NCI-H526 treated with DMSO at 0.1 percent for 48 hours (cell line): ENCODE results near the gene ADGRL3.

Experiments
- DNase-seq: peaks from one replicate; lab custom pipeline; 2025; lab: John Stamatoyannopoulos, UW

The ADGRL3 gene

DNA sequence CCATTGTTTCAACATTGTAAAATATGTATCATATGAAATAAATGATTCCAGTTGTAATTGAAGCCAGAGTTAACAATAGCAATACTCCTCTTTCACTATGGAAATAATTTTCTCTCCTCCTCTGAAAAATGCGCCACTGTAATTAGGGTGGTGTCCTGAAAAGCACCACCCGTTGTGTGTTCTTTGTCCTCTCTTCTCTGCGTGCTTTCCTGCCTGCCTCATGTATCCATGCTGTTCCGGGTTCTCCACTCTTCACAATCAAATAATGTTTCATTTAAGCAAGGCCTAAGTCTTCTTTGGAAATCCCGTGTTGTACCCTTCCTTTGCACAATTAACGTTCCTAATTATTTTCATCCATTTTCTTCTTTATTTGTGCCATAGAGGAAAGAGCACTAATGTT, 293.3 kb downstream of the ADGRL3 start:
- no peak for DNase-seq

DNA sequence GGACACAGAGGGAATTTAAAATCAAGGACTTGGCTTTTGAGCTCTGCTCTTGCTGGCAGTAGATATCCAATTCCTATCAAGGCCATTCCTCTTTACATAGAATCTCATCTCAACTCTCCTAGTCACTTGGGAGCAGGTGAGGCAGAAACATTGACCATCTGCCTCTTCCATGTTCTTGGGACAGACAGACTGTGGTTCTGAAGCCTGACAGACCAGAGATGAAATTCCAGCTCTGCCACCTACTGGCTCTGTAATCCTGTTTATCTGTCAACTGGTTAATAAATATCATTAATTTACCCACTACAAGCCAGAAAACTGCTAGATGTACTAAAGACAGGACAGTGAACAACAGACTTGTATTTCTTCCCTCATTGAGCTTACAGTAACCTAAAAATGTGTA, 300.8 kb downstream of the ADGRL3 start:
- no peak for DNase-seq

DNA sequence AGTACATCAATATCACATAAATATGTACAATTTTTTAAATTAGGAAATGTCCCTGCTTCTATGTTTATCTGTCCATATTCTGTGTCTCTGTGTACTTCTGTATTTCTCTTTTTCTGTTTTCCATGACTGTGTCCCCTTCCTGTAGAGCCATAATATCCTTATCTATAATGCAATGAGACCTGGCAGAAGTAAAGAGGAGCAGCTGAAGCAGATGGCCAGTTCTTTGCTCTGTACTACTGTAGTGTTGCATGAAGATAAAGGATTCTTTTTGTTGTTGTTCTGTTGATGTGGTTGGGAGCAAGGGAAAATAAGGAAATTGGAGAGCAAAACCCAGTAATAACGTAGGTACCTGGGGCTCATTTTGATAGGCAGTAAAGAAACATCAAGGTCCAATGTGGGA, 301.7 kb downstream of the ADGRL3 start:
- no peak for DNase-seq

DNA sequence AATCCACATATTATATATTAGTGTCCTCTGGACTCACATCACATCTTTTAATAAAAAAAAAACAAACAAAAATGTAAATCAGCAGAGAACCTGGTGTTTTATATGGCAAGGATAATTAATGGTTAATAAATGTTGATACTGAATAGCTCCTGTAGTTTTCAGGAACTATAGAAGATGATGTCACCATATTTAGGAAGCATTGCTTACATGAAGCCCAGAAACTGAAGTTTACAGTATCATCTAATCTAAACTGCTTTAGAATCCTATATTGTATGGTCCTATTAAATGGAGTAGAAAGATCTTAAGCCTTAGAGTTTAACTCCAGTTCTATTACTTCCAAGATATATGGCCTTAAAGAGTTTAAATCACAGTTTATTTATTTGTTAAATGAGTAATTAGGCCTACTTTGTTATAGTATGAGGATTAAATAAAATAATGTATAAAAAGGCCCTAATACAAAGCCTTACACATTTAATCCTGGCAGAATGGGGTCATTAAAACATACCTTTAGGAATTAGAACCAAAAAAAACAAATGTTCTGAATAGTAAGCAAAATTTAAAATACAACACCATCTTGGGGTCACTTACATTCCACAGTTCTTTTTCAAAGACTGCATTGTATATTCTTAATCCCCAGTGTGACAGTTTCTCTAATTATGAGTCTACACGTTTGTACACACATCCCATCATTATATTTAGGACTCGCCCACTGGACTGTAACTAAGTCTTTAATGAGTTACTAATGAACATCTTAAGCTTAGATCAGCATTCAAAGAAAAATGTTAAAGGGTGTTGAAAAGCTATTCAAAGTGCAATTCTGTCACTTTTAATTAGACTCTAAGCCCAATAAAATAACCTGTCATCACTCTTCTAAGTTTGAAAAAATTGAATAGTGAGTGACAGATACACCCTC, 305.9 kb downstream of the ADGRL3 start:
- DNase-seq: no peak

DNA sequence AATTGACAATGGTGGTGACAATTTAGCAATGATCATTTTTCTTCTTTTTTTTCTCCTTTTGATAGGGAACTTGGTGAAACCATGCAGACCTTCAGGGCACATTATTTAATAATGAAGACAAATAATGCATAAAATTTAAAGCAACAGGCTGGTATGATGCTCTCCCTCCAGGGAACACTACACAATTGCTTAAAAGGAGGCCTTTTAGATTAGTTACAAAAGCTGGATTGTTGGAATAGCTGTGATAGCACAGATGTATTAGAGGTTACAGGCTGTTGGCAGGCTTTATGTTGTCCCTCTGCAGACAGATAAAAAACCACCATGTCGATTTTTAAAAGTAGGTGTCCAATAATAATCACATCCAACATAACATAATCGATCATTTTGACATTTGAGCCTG, 307.0 kb downstream of the ADGRL3 start:
- DNase-seq: no peak

DNA sequence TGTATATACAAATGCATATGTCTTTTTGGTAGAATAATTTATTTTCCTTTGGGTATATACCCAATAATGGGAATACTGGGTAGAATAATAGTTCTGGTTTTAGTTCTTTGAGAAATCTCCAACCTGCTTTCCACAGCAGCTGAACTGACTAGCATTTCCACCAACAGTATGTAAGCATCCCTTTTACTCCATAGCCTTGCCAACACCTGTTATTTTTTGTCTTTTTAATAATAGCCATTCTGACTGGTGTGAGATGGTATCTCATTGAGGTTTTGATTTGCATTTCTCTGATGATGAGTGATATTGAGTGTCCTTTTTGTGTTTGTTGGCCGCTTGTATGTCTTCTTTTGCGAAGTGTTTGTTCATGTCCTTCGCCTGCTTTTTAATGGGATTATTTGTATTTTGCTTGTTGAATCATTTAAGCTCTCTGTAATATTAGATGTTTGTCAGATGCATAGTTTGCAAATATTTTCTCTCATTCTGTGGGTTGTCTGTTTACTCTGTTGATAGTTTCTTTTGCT, 309.7 kb downstream of the ADGRL3 start:
- DNase-seq: peak; percentile 42

DNA sequence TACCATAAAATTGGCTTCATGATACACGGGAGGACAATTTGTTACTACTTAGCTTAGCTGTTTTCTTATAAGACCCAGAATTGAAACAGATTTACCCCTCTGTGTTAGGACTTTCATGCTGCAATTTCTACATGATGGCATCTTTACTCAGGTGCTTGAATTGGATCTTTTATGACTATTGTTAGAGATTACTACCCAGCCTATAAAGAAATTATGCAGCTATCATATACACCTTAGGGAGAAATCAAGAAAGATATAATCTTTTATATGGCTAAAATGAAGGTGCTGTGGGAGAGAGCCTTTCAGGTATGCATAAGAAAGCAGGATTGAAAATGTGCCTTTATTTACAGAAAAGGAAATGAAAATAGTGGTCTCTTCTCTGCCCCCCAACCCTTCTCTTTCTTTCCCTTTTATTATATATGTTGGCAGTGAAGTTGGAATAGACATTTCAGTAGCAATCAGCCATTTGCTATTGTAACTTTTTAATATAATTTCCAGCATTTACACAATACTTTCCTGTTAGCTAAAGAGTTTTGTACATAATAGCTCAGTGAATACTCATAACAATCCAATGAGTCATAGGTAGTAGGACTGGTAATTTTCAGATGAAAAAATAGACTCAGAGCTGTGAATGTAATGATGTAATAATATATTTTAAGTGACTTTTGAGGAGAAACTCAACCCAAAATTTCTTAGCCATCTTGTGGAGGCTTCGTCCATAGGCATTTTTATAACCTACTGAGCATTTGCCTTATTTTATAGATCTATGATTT, 311.8 kb downstream of the ADGRL3 start:
- no peak for DNase-seq

DNA sequence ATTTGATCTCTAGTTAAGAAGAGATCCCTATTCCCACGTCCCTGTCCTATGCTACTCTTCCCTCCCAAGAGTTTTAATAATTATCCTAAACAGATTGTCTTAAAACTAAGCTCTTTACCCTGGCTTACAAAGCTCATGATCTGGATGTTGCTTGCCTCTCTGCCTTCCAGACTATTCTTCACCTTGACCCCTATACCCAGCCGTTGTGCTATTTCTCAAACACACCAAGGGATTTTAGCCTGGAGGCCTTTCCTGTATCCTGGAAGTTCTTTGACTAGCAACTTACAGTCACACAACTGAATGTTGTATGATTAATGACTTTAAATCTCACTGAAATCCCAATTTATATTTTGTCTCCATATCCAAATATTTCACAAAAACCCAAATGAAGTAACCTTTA, 314.9 kb downstream of the ADGRL3 start:
- no peak for DNase-seq

DNA sequence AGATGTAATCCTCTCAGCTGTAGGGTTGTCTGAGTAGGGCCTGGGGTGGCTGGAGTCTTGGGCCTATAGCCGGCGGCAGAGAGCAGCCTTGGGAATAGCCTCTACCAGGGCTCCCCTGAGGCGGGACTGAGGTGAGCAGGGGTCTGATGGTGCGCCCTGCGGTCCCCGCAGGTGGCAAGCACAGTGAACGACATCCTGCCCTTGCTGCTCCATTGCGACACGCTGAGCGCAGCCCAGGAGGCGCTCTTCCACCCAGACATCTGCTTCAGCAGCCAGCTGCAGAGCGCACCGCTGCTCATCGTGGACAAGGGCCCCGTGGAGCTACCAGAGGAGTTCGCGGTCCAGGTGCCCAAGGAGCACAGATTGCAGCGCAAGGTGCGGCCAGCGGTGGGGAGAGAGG, 317.0 kb downstream of the ADGRL3 start:
- DNase-seq: no peak

DNA sequence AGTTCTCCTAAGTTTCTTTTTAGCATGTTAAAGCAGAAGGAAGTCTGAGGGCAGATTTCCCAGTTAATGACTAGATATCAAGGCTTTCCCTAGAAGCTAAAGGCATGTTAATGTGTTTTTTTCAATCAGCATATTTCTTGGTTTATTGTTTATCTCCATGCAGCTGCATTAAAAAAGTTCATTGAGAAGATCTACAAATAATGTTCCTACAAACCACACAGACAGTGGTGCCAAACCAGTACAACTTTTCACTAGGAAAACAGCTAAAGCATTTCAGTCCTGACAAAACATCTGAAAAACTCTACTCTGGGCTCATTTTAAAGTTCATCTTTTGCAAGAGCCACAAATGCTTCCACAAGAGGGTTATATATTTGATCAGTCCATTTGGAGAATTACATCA, 320.0 kb downstream of the ADGRL3 start:
- no peak for DNase-seq

DNA sequence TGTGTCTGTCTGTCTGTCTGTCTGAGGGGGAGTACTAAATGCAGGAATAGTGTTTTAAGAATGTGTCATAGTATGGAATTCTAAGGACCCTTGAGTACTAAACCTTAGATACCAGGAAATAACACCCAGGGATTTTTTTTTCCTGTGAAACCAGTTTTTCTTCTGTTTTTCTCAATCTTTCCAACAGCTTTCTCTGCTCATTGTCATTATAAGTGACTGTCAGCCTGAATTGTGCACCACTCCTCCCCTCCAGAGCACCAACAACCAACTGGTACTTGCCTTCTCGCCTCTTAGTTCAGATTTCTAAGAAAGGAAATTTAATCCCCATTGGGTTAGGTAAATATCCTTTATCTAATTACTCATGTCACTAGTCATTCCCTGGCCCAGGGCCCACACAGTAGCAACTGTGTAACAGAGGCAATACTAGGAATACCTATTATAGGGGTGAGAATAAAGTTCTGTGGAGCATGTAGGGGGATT, 320.6 kb downstream of the ADGRL3 start:
- no peak for DNase-seq

DNA sequence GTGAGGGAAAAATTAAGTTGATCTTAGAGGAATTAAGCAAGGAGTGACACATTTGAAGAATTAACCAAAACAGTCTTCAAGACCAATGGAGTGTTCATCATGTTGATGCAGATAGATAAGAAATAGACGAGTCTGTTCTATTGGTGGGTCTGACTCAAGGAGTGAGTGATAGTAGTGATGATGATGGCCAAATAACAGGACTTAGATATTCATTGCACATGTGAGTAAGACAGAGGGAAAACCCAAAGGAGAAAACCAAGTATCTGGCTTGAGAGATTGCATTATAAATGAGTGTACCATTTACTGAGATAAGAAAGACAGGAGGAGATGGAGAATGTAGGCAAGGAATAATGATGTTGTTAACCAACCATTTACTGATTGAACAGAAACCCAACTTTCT, 321.3 kb downstream of the ADGRL3 start:
- no peak for DNase-seq

DNA sequence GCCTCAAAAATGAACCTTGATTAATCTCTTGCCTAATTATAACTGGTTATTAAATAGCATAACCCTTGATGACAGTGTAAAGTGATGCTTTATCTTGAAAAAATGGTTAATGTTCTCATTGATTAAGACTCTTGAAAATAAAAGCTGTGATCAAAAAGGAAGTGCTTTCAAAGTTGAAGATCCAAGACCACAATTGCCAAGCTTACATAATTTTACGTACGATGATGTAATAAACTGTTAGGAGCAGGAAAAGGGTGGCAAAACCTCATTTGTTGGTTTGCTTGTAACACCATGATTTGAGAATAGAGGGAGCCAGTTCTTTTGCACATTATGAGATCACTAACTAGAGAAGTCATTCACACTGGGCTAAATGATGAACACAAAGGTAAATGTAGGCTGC, 322.2 kb downstream of the ADGRL3 start:
- no peak for DNase-seq

DNA sequence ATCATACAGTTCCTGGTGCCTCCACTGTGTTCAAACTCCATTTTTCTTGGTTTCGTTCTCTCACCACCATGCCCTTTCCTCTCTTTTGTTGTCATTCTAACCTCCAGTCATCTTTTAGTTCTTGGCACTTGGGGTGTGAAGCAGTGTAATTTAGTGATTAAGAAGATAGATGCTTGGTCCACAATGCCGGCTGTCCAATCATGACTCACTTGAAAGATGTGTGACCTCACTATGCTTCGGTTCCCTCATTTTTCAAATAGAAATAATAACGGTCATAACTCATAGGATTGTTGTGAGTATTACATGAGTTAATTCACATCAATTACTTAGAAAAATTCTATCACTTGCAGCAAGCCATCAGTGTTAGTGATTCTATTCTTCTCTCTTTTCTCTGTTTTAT, 327.8 kb downstream of the ADGRL3 start:
- DNase-seq: no peak

DNA sequence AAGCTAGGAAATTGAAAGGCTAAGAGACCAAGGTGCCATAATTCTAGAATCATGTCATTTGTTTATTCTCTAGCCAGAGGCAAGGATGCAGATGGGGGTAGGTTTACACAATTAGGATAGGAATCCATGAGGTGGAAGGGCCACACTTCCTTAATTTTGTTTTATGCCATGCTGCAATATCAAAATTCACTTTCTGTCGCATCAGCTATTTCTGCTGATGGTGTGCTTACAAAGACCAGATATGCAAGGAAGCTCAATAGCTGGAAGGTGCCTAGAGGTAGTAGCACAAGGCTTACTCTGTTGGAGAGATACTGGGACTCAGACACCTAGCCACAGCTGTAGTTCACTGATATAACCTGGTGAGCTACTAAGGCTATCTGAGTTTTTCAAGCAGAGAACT, 328.5 kb downstream of the ADGRL3 start:
- no peak for DNase-seq

DNA sequence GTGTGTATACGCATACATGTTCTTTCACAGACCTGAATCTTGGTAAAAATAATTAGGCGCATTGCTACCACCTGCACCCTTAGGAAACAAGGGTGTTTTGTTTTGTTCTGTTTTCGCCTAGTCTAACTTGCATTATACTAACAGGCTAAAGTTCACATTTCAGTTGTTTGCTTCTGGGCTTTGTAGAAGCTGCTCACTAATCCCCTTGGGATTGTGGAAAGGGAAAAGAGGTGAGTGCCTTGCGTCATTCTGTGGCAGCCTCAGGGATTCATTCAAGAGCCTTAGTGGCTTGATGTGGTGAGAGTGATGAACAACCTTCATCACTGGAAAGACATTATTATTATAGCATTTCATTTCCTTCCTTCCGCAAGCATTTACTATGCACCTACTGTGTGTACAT, 331.1 kb downstream of the ADGRL3 start:
- DNase-seq: peak; percentile 68

DNA sequence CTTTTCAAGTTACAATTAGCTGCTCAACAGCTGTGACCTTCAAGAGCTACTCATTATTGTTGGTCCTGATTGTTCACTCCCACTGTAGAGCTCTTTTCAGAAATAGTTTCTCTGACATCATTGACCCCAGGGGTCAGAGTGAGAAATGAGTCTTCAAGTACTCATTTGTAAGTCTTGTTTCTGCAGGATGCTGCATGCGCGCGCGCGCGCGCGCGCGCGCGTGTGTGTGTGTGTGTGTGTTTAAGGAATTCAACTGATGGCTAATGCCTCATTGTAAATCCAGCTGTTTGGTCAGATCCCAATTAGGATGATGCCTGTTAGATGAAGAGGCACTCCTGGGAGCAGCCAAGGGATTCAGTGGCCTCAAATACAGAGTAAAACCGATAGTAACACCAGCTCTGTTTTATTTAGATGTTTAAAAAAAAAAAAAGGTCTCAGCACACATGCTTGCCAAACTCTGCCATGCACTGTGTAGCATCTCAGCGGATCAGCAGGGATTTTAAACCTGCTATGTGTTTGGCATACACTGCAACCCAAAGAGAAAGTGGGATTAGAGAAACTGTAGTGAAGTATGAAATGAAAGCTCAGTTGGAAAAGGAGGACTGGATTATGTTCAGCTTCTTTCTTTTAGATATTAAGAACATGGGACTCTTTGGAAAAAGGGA, 332.3 kb downstream of the ADGRL3 start:
- no peak for DNase-seq

DNA sequence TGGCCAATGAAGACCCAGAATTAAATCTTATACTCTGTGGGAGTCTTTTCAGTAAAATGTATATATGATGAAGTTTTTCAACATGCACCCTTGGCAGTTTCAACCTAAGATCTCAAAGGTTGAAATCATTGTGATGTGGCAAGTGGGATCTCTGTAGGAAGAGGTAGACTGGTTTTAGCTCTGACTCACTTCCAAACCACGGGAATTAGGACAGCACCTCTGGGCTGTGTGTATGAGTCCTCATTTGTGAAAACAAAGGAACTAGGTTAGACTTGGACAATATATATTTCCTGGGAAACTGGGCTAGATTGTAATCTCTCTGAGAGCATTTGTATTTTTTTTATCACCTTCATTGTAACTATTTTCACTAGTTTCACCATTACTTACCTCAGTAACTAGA, 333.0 kb downstream of the ADGRL3 start:
- DNase-seq: no peak

DNA sequence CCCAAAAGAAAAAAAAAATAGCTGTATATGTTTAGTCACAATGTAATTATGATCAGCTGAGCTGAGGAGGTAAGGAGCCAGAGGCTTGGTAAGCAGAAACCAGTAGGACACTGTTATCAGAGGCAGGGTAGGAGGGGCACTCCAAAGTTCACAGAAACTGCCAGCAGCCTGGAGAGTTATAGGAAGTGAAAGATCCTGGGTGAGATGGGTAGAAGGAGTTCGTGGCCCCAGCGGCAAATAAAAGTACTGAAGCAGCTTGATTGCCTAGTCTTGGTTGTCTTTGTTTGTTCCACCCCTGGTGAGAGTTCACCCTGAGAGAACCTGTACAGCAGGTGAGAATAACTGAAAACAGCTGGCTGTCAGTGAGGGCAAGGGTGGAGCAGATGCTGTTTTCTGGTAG, 340.8 kb downstream of the ADGRL3 start:
- DNase-seq: no peak

DNA sequence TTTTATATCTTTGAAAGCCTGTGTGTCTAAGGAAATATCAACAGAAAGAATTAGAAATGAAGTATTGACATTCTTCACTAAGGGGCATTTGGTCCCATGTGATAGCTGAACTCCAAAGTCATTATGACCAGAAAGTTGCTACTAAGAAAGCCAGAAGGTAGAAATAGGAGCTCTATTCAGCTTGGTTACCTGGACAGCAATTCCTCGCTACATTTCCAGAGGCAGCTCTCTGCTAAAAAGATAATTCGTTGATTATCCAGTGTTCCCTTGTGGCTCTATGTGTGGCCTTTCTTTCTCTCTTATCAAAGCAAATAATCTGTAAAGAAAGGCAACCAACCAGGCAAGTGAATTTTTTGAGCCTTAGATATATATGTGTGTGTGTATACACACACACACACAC, 341.3 kb downstream of the ADGRL3 start:
- no peak for DNase-seq

DNA sequence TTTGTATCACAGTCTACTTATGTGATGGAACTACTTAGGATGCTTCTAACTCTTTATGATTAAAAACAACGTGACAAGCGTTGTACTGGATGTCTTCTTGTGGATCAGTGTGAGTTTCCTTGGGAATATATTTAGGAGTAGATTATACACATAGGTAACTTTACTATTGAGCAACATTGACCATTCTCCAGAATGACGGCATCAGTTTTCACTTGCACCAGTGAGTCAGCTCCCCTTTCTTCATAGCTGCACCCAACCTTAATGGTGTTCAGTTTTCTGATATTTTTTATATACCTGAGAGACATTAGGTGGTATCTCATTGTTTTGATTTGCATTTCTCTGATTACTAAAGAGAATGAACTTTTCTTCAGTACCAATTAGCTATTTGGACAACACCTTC, 343.9 kb downstream of the ADGRL3 start:
- no peak for DNase-seq

DNA sequence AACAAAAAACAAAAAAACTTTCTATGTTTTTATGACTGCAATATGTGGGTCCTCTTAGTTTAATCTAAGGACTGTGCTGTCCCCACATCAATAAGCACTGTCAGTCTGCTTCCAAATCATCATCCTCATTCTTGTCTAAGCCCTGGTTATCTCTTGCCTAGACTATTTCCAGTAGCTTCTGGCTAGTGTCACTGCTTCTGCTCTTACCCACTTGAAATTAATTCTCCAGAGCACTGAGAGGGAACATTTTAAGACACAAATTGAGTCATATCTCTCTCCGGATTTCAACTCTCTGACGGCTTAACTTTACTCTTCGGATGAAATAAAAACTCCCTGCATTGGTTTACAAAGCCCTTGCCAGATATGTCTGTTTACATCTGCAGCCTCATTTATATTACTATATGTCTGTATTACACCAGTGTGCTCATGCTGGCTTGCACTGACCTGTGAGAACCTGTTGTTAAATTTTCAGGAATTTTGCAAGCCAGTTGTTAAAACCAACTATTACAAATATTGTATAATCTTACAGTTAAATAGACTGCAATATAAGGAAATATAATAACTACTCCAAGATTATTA, 345.9 kb downstream of the ADGRL3 start:
- no peak for DNase-seq
